COLO668 (cell line): ENCODE results near the gene GPR15LG.
"Not testable (repeated sequence)": the region's sequence is repeated elsewhere in the genome, so short reads cannot be mapped to it uniquely, and the experiment has no call there.

Source experiments
- DNase-seq: peaks from one replicate; lab custom pipeline; 2025; ENCODE audit not compliant: unreplicated experiment; lab: John Stamatoyannopoulos, UW

GPR15LG gene

GRCh38 chr10:84173501-84173929 lies at the start of gene GPR15LG:
TSS of gene GPR15LG (plus strand) at chr10:84173801. CDS start at chr10:84173852, 51 bp downstream.
- DNase-seq = no peak

DNA sequence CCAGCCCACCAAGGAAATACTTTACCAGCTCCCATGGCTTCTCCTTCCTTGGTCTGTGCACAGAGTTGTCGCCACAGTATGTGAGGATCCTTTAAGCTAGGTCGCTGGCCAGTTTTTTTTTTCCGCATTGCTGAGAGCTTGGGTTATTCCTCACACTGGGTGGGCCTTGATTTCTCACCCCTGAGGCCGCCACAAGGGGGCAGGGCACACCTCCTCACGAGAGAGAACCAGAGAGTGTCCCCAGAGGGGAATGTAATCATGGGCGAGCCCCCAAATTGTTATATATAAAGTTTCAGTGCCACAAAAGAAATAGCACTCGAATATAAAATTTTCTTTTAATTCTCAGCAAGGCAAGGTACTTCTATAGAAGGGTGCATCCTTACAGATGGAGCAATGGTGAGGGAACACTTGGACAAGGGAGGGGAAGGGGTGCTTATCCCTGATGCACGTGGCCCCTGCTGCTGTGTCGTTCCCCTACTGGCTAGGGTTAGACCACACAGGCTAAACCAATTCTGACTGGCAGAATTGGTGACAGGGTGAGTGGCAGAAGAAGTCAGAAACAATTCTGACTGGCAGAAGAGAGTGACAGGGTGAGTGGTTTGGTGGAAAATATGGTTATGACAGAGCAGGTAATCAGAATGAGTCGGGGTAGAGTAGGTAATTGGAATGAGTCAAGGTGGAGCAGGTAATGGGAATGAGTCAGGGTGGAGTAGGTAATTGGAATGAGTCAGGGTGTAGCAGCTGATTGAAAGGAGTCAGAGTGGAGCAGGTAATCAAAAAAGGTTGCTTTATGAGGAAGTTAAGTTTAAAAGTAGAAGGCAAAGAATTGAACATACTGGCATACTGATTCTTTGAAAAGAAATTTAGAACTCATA lies 47.5 kb upstream of the GPR15LG start:
- DNase-seq = not testable (repeated sequence)

DNA sequence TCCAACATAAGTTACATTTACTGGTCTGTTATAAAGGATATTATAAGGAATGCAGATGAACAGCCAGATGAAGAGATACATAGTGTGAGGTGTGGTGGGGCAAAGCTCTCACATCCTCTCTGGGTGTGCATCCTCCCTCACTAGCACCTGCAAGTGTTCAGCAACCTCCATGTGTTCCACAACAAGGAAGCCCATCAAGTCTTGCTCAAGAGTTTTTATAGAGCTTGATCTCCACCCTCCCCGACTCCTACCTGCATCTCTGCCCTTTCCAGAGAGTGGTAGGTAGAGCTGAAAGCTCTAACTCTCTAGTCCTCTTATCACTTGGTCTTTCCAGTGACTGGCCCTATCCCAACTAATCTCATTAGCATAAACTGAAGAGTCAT lies 46.8 kb upstream of the GPR15LG start:
- DNase-seq = no peak

- no peak for DNase-seq
These were observed 37.8 kb upstream of the GPR15LG start for GRCh38 chr10:84135836-84136235.

GRCh38 chr10:84137811-84138210 lies 35.8 kb upstream of the GPR15LG start:
- DNase-seq = no peak

GRCh38 chr10:84138478-84139125 lies 35.0 kb upstream of the GPR15LG start:
- no peak for DNase-seq

DNA sequence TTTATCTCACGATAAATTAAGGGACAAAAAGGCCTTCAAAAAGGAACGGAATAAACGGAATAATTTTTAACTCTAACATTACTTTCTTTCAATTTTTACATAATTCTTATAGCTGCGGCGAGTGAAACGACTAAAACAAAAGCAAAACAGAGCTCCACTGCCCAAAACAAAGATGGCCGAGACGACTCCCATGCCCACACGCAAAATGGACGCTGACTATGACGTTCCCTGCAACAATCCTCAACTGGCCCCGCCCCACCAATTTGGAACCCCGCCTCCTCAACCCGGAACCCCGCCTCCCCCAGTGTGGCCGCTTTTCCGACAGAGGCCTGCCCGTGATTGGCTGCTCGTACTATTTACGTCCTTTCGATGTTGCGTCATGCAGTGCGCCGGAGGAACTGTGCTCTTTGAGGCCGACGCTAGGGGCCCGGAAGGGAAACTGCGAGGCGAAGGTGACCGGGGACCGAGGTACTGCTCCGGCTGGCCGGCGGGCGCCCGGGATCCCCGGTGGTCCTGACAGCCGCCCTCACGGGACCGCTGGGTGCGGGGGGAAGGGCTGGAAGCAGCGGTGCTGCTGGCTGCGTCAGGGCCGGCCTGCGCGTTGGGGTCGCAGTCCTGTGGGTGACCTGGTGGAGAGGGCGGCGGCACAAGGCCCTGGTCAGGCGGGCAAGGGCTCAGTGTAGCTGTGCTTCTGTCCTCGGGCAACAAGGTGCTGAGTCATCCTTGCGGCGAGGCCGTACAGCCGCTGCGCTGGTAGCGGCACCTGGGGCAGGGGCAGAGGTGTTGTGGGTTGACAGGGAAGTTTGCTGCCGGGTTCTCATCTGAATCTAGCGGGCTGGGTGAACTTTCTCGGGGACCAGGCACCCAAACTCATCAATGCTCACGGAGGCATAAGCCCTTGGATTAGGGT lies 34.2 kb upstream of the GPR15LG start, which contains the start of gene GHITM:
TSS of gene GHITM (plus strand) at position 384 of the 910 bp plus-strand sequence. CDS start 1,992 bp downstream, outside the sequence.
- peak; percentile 93 for DNase-seq

DNA sequence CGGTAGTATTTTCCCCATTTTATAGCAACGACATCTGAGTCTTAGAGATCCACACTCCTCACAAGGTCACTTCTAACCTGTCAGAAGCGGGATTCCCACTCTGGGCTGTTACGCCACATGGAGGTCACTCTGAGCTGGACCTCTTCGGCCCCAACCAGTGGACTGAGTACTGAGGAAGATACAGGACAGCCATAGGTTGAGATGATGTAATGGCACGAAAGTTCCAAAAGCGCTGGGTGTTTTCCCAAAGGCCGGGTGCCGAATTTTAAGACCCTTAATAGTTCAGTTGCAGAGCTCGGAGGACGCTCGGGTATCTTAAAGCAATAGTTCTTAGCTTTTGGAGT lies 33.6 kb upstream of the GPR15LG start:
- no peak for DNase-seq

- DNase-seq = no peak
These were observed 26.3 kb upstream of the GPR15LG start for GRCh38 chr10:84147347-84147746.

- DNase-seq = not testable (repeated sequence)
These were observed 25.5 kb upstream of the GPR15LG start for GRCh38 chr10:84148006-84148597.

DNA sequence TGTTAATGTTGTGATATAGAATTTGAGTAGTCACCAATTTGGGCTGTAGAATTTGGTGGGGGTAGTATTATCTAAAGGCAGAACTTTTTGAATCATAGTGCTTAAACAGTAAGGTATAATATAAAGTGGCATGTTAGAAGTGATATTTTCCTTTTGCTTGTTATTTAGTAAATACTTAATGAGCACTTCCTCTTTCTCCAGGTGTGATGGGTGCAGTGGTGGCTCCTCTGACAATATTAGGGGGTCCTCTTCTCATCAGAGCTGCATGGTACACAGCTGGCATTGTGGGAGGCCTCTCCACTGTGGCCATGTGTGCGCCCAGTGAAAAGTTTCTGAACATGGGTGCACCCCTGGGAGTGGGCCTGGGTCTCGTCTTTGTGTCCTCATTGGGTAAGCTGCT lies 23.7 kb upstream of the GPR15LG start:
- DNase-seq = no peak

DNA sequence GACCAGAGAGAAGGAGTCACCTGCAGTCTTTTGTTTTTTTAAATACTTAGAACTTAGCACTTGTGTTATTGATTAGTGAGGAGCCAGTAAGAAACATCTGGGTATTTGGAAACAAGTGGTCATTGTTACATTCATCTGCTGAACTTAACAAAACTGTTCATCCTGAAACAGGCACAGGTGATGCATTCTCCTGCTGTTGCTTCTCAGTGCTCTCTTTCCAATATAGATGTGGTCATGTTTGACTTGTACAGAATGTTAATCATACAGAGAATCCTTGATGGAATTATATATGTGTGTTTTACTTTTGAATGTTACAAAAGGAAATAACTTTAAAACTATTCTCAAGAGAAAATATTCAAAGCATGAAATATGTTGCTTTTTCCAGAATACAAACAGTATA lies 20.8 kb upstream of the GPR15LG start:
- DNase-seq = no peak

GRCh38 chr10:84155521-84155920 lies 18.1 kb upstream of the GPR15LG start:
- DNase-seq = no peak

DNA sequence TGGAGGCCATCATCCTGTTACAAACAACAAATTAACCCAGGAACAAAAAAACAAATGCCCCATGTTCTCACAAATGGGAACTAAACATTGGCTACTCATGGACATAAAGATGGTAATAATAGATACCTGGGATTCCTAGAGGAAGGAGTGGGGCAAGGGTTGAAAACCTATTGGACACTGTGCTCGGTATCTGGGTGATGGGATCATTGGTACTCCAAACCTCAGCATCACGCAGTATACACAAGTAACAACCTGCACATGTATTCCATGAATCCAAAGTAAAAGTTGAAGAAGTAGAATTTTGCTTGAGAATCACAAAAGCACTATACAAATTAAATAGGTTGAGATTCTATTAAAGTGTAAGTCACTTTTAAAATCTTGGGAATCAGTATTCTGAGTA lies 17.6 kb upstream of the GPR15LG start:
- no peak for DNase-seq

- DNase-seq = no peak
These were observed 16.8 kb upstream of the GPR15LG start for GRCh38 chr10:84156768-84157167.

- no peak for DNase-seq
These were observed 15.5 kb upstream of the GPR15LG start for GRCh38 chr10:84158061-84158460.

- DNase-seq = no peak
These were observed 15.1 kb upstream of the GPR15LG start for GRCh38 chr10:84158550-84158949.

DNA sequence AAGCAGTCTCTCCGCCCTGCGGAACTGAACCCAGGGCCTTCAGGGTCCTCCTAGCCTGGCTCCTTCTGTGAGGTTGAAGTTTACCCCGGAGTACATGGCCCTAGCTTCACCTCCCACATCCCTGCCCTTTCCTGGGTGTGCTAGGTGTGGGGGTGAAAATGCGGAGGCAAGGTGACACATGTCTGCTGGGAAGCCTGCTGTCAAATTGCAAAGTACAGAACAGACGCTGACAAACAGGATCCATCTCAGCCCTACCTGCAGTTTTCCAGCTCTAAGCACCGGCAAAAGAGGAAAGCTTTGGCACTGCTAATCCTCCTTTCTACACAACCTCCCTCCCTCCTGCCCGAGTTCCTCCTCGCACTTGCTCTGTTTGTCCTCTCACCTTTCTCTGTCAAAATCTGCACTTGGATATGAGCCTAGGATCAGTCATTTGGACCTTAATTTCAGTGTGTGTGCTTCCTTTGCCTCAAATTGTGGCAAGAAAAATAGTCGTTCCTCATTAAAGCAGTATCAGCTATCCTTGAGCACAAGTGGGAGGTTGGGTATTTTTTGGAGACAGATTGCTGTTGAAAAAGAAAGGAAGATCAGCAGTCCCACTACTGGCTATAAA lies 14.4 kb upstream of the GPR15LG start:
- DNase-seq = no peak

- DNase-seq = no peak
These were observed 12.8 kb upstream of the GPR15LG start for GRCh38 chr10:84160663-84161362.

GRCh38 chr10:84163996-84164395 lies 9.6 kb upstream of the GPR15LG start:
- no peak for DNase-seq
